ENCODE data around the gene PLA2G15.

PLA2G15 gene

DNA sequence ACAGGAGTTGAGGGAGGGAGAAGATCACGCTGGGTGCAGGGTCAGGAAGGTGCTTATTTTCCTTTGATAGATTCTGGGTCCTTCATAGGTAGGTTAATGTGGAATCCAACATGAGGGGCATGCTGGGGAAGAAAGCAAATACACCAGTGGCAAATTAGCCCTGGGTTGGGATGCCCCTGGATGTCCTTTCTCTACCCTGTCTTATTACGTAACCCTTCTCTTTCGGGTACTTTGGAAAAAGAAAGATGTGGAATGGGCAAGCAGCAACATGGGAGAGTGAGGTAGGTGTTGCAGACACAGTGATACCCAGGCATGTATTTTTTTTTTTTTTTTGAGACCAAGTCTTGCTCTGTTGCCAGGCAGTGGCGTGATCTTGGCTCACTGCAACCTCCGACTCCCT lies 28.3 kb downstream of the PLA2G15 start:
- TF ChIP-seq, protein P1, sequence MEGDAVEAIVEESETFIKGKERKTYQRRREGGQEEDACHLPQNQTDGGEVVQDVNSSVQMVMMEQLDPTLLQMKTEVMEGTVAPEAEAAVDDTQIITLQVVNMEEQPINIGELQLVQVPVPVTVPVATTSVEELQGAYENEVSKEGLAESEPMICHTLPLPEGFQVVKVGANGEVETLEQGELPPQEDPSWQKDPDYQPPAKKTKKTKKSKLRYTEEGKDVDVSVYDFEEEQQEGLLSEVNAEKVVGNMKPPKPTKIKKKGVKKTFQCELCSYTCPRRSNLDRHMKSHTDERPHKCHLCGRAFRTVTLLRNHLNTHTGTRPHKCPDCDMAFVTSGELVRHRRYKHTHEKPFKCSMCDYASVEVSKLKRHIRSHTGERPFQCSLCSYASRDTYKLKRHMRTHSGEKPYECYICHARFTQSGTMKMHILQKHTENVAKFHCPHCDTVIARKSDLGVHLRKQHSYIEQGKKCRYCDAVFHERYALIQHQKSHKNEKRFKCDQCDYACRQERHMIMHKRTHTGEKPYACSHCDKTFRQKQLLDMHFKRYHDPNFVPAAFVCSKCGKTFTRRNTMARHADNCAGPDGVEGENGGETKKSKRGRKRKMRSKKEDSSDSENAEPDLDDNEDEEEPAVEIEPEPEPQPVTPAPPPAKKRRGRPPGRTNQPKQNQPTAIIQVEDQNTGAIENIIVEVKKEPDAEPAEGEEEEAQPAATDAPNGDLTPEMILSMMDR (IDR thresholded peaks at IDR 0.05; ENCODE audit: unreplicated experiment in 3 of 3) = no peak
- H3K27me3 Mint-ChIP-seq (ENCODE audit: low read depth) = no peaks in the 10 kb centered on the region
- H3K36me3 Mint-ChIP-seq (ENCODE audit: low read depth) = peaks cover 10% of the 10 kb centered on the region
- H3K4me3 Mint-ChIP-seq = no peak overlapping the region
- H3K9me3 Mint-ChIP-seq = no peaks in the 10 kb centered on the region
- H3K27ac Mint-ChIP-seq = no peak overlapping the region
- H3K4me1 Mint-ChIP-seq = peaks cover 24% of the 10 kb centered on the region

- TF ChIP-seq, protein P1 (IDR thresholded peaks at IDR 0.05; ENCODE audit: unreplicated experiment in 3 of 3) = no peak
- Mint-ChIP-seq H3K27ac (no peak overlapping the region), H3K36me3 (ENCODE audit: low read depth) (peaks cover 10% of the 10 kb centered on the region), H3K4me3 (no peak overlapping the region), H3K9me3 (no peaks in the 10 kb centered on the region), H3K27me3 (ENCODE audit: low read depth) (no peaks in the 10 kb centered on the region), H3K4me1 (peaks cover 23% of the 10 kb centered on the region)
Observed at GRCh38 chr16:68273896-68274295, 28.7 kb downstream of the PLA2G15 start.

GRCh38 chr16:68274441-68274840 lies 29.3 kb downstream of the PLA2G15 start:
- H3K4me3 Mint-ChIP-seq = no peak overlapping the region
- TF ChIP-seq, protein P1 (IDR thresholded peaks at IDR 0.05; ENCODE audit: unreplicated experiment in 3 of 3) = no peak
- peaks cover 14% of the 10 kb centered on the region for H3K36me3 Mint-ChIP-seq (ENCODE audit: low read depth)
- H3K27me3 Mint-ChIP-seq (ENCODE audit: low read depth) = no peaks in the 10 kb centered on the region
- H3K27ac Mint-ChIP-seq = no peak overlapping the region
- H3K4me1 Mint-ChIP-seq = peaks cover 18% of the 10 kb centered on the region
- no peaks in the 10 kb centered on the region for H3K9me3 Mint-ChIP-seq

DNA sequence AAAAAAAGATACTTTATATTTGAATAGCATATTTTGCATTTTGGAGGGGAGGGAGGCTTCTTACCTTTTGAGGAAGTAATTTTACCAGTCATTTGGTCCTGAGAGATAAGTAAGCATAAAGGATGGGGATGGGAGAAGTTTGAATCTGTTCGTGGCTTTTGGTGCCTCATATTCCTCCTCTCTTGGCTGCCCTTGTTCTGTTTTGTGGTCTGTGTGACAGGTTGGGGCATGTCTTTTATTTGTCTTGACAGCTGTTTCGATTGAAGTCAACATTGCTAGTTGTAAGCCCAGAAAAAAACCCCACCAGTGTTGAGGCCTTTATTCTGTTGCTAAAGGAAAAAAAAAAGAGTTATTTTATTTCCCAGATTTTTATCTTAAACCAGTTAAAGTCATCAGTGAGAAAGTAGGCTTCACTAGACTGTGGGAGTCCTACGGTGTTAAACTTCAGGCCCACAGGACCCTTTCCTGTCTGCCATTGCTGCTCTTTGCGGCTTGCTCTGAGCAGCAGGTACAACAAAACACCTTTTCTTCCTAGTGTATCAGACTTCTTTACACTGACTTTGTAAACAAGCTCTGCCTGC lies 30.5 kb downstream of the PLA2G15 start:
- Mint-ChIP-seq H3K9me3 (no peaks in the 10 kb centered on the region), H3K36me3 (ENCODE audit: low read depth) (peaks cover 19% of the 10 kb centered on the region), H3K27ac (peak overlapping the region; percentile 53 to 75 (median 58)), H3K4me1 (peaks cover 17% of the 10 kb centered on the region), H3K27me3 (ENCODE audit: low read depth) (no peaks in the 10 kb centered on the region), H3K4me3 (peak overlapping the region in 1 of 3 experiments; percentile 50)
- TF ChIP-seq, protein P1 (IDR thresholded peaks at IDR 0.05; ENCODE audit: unreplicated experiment in 3 of 3) = no peak

DNA sequence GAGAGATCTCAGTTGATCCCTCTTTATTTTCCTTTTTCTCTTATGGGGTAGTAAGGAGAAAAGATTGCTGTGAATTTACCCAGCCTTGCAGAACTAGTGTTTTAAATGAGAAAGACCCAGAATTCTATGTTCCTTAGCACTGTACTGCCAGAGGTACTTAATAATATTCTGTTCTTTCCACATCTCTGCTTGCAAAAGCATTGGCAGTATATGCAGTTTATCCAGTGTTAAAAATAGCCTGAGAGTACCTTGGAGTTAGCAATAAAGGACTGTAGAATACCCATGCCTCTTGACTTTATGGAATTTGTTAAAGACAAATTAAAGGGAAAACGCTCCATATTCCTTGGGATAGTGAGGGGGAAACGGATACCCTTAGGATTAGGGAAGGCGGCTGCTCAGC lies 31.1 kb downstream of the PLA2G15 start:
- H3K4me1 Mint-ChIP-seq = peaks cover 17% of the 10 kb centered on the region

More for the DNA sequence above, 31.1 kb downstream of the PLA2G15 start:
- H3K4me3 Mint-ChIP-seq = peak overlapping the region in 1 of 3 experiments; percentile 3
- no peaks in the 10 kb centered on the region for H3K27me3 Mint-ChIP-seq (ENCODE audit: low read depth)
- peaks cover 19% of the 10 kb centered on the region for H3K36me3 Mint-ChIP-seq (ENCODE audit: low read depth)
- peak overlapping the region in 2 of 3 experiments; percentile 53 to 75 for H3K27ac Mint-ChIP-seq
- TF ChIP-seq, protein P1 (IDR thresholded peaks at IDR 0.05; ENCODE audit: unreplicated experiment in 3 of 3) = no peak
- H3K9me3 Mint-ChIP-seq = no peaks in the 10 kb centered on the region
